GM12878 (cell line): ENCODE measurements around the gene CWC27. TPM values are rescaled to one million over a fixed set of nuclear protein-coding genes. Genes with fewer than 3 reads are reported as not detected.

Experiments
- ATAC-seq: fragments of 200-7000 bp; cut with Tn5 transposase; 3 replicates; pipeline ENCODE4 v1.9.1; 2020; ENCODE audit warnings: mild to moderate bottlenecking, moderate library complexity
- BruUV-seq: library from RNA; stranded (reverse); fragments of 400-500 nt; replicated peaks from 2 replicates; lab custom pipeline; 2021; lab: Mats Ljungman, UMichigan
- CTCF ChIA-PET: fragments of 300-600 bp; sonication (Branson Sonifier 250); formaldehyde crosslinking; extraction: SDS; loops from one replicate; lab custom pipeline; 2021; ENCODE audit warnings: inconsistent platforms; lab: Yijun Ruan, JAX
- POLR2A ChIA-PET: fragments of 350-600 bp; formaldehyde crosslinking; extraction: SDS; loops from one replicate; lab custom pipeline; 2021; ENCODE audit warnings: inconsistent platforms; lab: Charles Lee
- RAD21 ChIA-PET: fragments of 300-600 bp; sonication (Branson Sonifier 250); formaldehyde crosslinking; loops from one replicate; lab custom pipeline; 2023; ENCODE audit warnings: antibody characterized with exemption; ENCODE audit not compliant: unreplicated experiment; lab: Charles Lee
- SMC1A ChIA-PET: fragments of 300-600 bp; sonication (Branson Sonifier 250); formaldehyde crosslinking; loops from one replicate; lab custom pipeline; 2023; ENCODE audit not compliant: unreplicated experiment, uncharacterized antibody; lab: Charles Lee
- DNase-seq: peaks from one replicate; pipeline ENCODE4 v3.0.0-alpha.2; 2011; ENCODE audit warnings: low read depth, low spot score
- FAIRE-seq: peaks from 3 replicates; lab custom pipeline; 2011; peaks lifted over from hg19 to GRCh38; lab: Jason Lieb, UNC
- H2AFZ ChIP-seq: 2 replicates; pipeline ENCODE4 v1.6.0; 2011; ENCODE audit warnings: low read depth, low read length, control low read depth; ENCODE audit not compliant: control insufficient read depth
- H3K27ac ChIP-seq: 2 replicates; pipeline ENCODE4 v1.5.1; 2011; ENCODE audit warnings: control low read depth; ENCODE audit not compliant: control insufficient read depth, insufficient read depth
- H3K27me3 ChIP-seq, 2 experiments: replicated peaks in 1 of 2; 2 replicates each; pipeline versions ENCODE4 v1.6.0 to v1.6.1; 2011; ENCODE audit warnings: low read length in 1 of 2; ENCODE audit not compliant: control insufficient read depth in 2 of 2, insufficient read depth in 2 of 2
- H3K36me3 ChIP-seq, 2 experiments: 2 replicates each; pipeline ENCODE4 v1.5.1; 2011; ENCODE audit warnings: low read length in 1 of 2; ENCODE audit not compliant: control insufficient read depth in 2 of 2, insufficient read depth in 2 of 2
- H3K4me1 ChIP-seq: 2 replicates; pipeline ENCODE4 v1.6.1; 2011; ENCODE audit warnings: mild to moderate bottlenecking, low read length, moderate library complexity, mixed read lengths; ENCODE audit not compliant: control insufficient read depth, insufficient read depth
- H3K4me2 ChIP-seq: 2 replicates; pipeline ENCODE4 v1.6.0; 2011; ENCODE audit warnings: control low read depth; ENCODE audit not compliant: control insufficient read depth, insufficient read depth
- H3K4me3 ChIP-seq: fragments of 200-600 bp; sonication (generic); 2 replicates; pipeline ENCODE4 v1.5.1; 2016
- H3K79me2 ChIP-seq: 2 replicates; pipeline ENCODE4 v1.6.0; 2011; ENCODE audit warnings: low read length; ENCODE audit not compliant: control insufficient read depth, insufficient read depth
- H3K9ac ChIP-seq: 2 replicates; pipeline ENCODE4 v1.8.0; 2011; ENCODE audit warnings: low read length, control low read depth, mixed read lengths; ENCODE audit not compliant: control insufficient read depth, insufficient read depth
- H3K9me3 ChIP-seq: replicated peaks from 3 replicates; pipeline ENCODE4 v1.5.1; 2011; ENCODE audit warnings: mild to moderate bottlenecking, low read length; ENCODE audit not compliant: control insufficient read depth, insufficient read depth
- H4K20me1 ChIP-seq: 2 replicates; pipeline ENCODE4 v1.6.0; 2011; ENCODE audit not compliant: control insufficient read depth, insufficient read depth
- BHLHE40 ChIP-seq, 2 experiments: fragments of 450-650 bp in 1 of 2; IDR thresholded peaks; 2 replicates each; pipeline ENCODE4 v1.6.1; 2011 to 2017; ENCODE audit warnings: low read depth in 2 of 2, borderline replicate concordance in 1 of 2, improper control_type of control experiment in 1 of 2, low read length in 1 of 2, mild to moderate bottlenecking in 1 of 2
- CHD4 ChIP-seq: fragments of 200-600 bp; sonication (generic); IDR thresholded peaks from 2 replicates; pipeline ENCODE4 v1.6.1; 2016; ENCODE audit warnings: mild to moderate bottlenecking
- EP300 ChIP-seq, 2 experiments: fragments of 150-350 bp in 1 of 2; IDR thresholded peaks; 2 replicates each; pipeline ENCODE4 v1.6.1; 2011 to 2012; ENCODE audit warnings: low read depth in 2 of 2, low read length in 2 of 2, borderline replicate concordance in 1 of 2, improper control_type of control experiment in 1 of 2, inconsistent platforms in 1 of 2; ENCODE audit not compliant: control insufficient read depth in 1 of 2
- ESRRA ChIP-seq: IDR thresholded peaks from 2 replicates; pipeline ENCODE4 v1.6.1; 2012; ENCODE audit warnings: mild to moderate bottlenecking, low read length, improper control_type of control experiment
- ETV6 ChIP-seq, 2 experiments: fragments of 450-650 bp in 1 of 2; IDR thresholded peaks in 1 of 2; conservative IDR thresholded peaks in 1 of 2; 2 replicates each; pipeline ENCODE4 v1.6.1; 2014; ENCODE audit warnings: antibody characterized with exemption in 1 of 2, borderline replicate concordance in 1 of 2, low read depth in 1 of 2, mild to moderate bottlenecking in 1 of 2, moderate library complexity in 1 of 2
- FOXK2 ChIP-seq: fragments of 450-650 bp; IDR thresholded peaks from 2 replicates; pipeline ENCODE4 v1.6.1; 2017; ENCODE audit warnings: mild to moderate bottlenecking, moderate library complexity
- HDAC2 ChIP-seq: fragments of 200-600 bp; sonication (generic); IDR thresholded peaks from 2 replicates; pipeline ENCODE4 v1.6.1; 2017
- IKZF1 ChIP-seq: fragments of 450-650 bp; conservative IDR thresholded peaks from 2 replicates; pipeline ENCODE4 v1.6.1; 2017; ENCODE audit warnings: antibody characterized with exemption, mild to moderate bottlenecking
- KDM1A ChIP-seq: fragments of 200-600 bp; sonication (generic); IDR thresholded peaks from 2 replicates; pipeline ENCODE4 v1.6.1; 2016; ENCODE audit warnings: borderline replicate concordance
- MTA3 ChIP-seq: IDR thresholded peaks from 2 replicates; pipeline ENCODE4 v1.6.1; 2012; ENCODE audit warnings: low read length, inconsistent platforms, borderline replicate concordance
- RAD21 ChIP-seq: IDR thresholded peaks from 2 replicates; pipeline ENCODE4 v1.6.1; 2011; ENCODE audit warnings: mild to moderate bottlenecking, low read depth, low read length, moderate library complexity; ENCODE audit not compliant: insufficient read depth
- RUNX3 ChIP-seq: IDR thresholded peaks from 2 replicates; pipeline ENCODE4 v1.6.1; 2012; ENCODE audit warnings: low read length, inconsistent platforms
- SMAD1 ChIP-seq: fragments of 450-650 bp; IDR thresholded peaks from 2 replicates; pipeline ENCODE4 v1.6.1; 2018; ENCODE audit warnings: mild to moderate bottlenecking, low read depth; ENCODE audit not compliant: partially characterized antibody
- SPI1 ChIP-seq: IDR thresholded peaks from 2 replicates; pipeline ENCODE4 v1.6.1; 2011; ENCODE audit warnings: low read depth, mild to moderate bottlenecking, low read length, moderate library complexity, borderline replicate concordance; ENCODE audit not compliant: insufficient read depth
- STAT3 ChIP-seq: IDR thresholded peaks from 2 replicates; pipeline ENCODE4 v1.6.1; 2011; ENCODE audit warnings: low read depth, low read length, improper control_type of control experiment
- ZBTB4 ChIP-seq: fragments of 450-650 bp; formaldehyde crosslinking; IDR thresholded peaks from 2 replicates; pipeline ENCODE4 v1.4.0; 2022; ENCODE audit warnings: mild to moderate bottlenecking, moderate library complexity
- ZNF24 ChIP-seq: fragments of 450-650 bp; IDR thresholded peaks from 2 replicates; pipeline ENCODE4 v1.6.1; 2017; ENCODE audit warnings: antibody characterized with exemption, mild to moderate bottlenecking
- WGBS: methylation state at CpG from one replicate; pipeline ENCODE4 v1.1.6; 2016; ENCODE audit warnings: low lambda C conversion rate; ENCODE audit not compliant: insufficient replicate concordance, insufficient coverage; ENCODE audit errors: missing lambda C conversion rate; 5-methylcytosine and 5-hydroxymethylcytosine counted together
- in situ Hi-C: fragments of 300-500 bp; cut with MboI; formaldehyde crosslinking; loops from 9 replicates; pipeline ENCODE4 v1.14.3; 2018; ENCODE audit warnings: mixed read lengths
- intact Hi-C: fragments of 100-400 bp; cut with micrococcal nuclease; formaldehyde crosslinking; loops from one replicate; pipeline ENCODE4 v1.14.2; 2022; ENCODE audit not compliant: unreplicated experiment
- polyA plus RNA-seq, 11 experiments: library from polyadenylated mRNA; depleted of rRNA in 4 of 11; unstranded in 6 of 11; stranded (reverse) in 5 of 11; fragments of >200 nt; fragmentation: Nextera tagmentation in 4 of 11; fragmentation: Illumina TruSeq in 1 of 11; extraction: Ambion mirVana in 4 of 11; extraction: Trizol in 1 of 11; gene quantifications; 1 replicate in 1 of 11; 2 replicates in 10 of 11; pipeline versions ENCODE4 v1.2.1 to v1.2.3, GENCODE V29; 2011 to 2016; ENCODE audit warnings: inconsistent platforms in 2 of 11, missing spikeins in 2 of 11, low read depth in 1 of 11
- total RNA-seq, 4 experiments: library from RNA; depleted of rRNA in 3 of 4; stranded (reverse); fragments of >200 nt in 3 of 4; fragmentation: Illumina TruSeq in 1 of 4; extraction: Trizol in 1 of 4; gene quantifications; 2 replicates each; pipeline versions ENCODE4 v1.2.1 to v1.2.3, GENCODE V29; 2013 to 2021
- TF ChIP-seq, protein P1 (sequence below): IDR thresholded peaks from 2 replicates; pipeline ENCODE4 v1.6.1; 2012; ENCODE audit warnings: low read depth, low read length, improper control_type of control experiment
- TF ChIP-seq, protein P2 (sequence below): fragments of 450-650 bp; IDR thresholded peaks from 2 replicates; pipeline ENCODE4 v1.6.1; 2016; ENCODE audit warnings: mild to moderate bottlenecking

CWC27 gene
- total and polyA plus RNA-seq, 10 of the 15 experiments (the other 5 are each of a cell fraction or from before 2014, with no cell fraction given), result 21.7 to 61.9 (median 47.0) TPM

GRCh38 chr5:64853777-64854176 lies 85.0 kb downstream of the CWC27 start:
- POLR2A ChIA-PET, result no interaction called here
- Histone ChIP-seq H3K9ac (no peak overlapping the region), H3K27ac (no peak overlapping the region), H3K27me3 (no peaks in the 10 kb centered on the region), H4K20me1 (no peaks in the 10 kb centered on the region), H3K79me2 (no peaks in the 10 kb centered on the region), H3K9me3 (no peaks in the 10 kb centered on the region), H2AFZ (no peak overlapping the region), H3K4me1 (no peaks in the 10 kb centered on the region), H3K36me3 (no peaks in the 10 kb centered on the region), H3K4me3 (no peak overlapping the region), H3K4me2 (no peak overlapping the region)
- in situ Hi-C loops (no loop called here), intact Hi-C loops (no loop called here)
- DNase-seq (no peak), ATAC-seq (no peak), FAIRE-seq (no peak)
- SMC1A ChIA-PET, result no interaction called here
- no TSS peak for BruUV-seq
- CTCF ChIA-PET, result interaction anchor here (0.8 kb wide), 1 partner anchor 218 kb away, joined by 3 read pairs; no protein-coding TSS in a partner anchor
- TF ChIP-seq, protein P1, sequence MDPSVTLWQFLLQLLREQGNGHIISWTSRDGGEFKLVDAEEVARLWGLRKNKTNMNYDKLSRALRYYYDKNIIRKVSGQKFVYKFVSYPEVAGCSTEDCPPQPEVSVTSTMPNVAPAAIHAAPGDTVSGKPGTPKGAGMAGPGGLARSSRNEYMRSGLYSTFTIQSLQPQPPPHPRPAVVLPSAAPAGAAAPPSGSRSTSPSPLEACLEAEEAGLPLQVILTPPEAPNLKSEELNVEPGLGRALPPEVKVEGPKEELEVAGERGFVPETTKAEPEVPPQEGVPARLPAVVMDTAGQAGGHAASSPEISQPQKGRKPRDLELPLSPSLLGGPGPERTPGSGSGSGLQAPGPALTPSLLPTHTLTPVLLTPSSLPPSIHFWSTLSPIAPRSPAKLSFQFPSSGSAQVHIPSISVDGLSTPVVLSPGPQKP, result no peak
- no peak for TF ChIP-seq SPI1
- no peak for TF ChIP-seq RUNX3
- no peak for TF ChIP-seq STAT3
- no peak for TF ChIP-seq FOXK2
- no peak for TF ChIP-seq IKZF1
- TF ChIP-seq HDAC2, result no peak
- no peak for TF ChIP-seq ESRRA
- no peak for TF ChIP-seq ZBTB4 (CRISPR knock-in tag)
- TF ChIP-seq, protein P2, sequence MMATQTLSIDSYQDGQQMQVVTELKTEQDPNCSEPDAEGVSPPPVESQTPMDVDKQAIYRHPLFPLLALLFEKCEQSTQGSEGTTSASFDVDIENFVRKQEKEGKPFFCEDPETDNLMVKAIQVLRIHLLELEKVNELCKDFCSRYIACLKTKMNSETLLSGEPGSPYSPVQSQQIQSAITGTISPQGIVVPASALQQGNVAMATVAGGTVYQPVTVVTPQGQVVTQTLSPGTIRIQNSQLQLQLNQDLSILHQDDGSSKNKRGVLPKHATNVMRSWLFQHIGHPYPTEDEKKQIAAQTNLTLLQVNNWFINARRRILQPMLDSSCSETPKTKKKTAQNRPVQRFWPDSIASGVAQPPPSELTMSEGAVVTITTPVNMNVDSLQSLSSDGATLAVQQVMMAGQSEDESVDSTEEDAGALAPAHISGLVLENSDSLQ, result no peak
- TF ChIP-seq EP300 (IDR thresholded peaks at IDR 0.05; ENCODE audit: borderline replicate concordance in 1 of 2, control insufficient read depth in 1 of 2, low read depth in 2 of 2, low read length in 2 of 2), result no peak
- no peak for TF ChIP-seq ETV6 (conservative IDR thresholded peaks at IDR 0.05 in 1 of 2, IDR thresholded peaks at IDR 0.05 in 1 of 2; ENCODE audit: borderline replicate concordance in 1 of 2, low read depth in 1 of 2)
- TF ChIP-seq KDM1A, result no peak
- TF ChIP-seq ZNF24, result no peak
- no peak for TF ChIP-seq MTA3
- no peak for TF ChIP-seq SMAD1
- no peak for TF ChIP-seq CHD4
- TF ChIP-seq RAD21, result no peak
- TF ChIP-seq BHLHE40 (IDR thresholded peaks at IDR 0.05; ENCODE audit: borderline replicate concordance in 1 of 2, low read depth in 2 of 2, low read length in 1 of 2), result no peak
- WGBS, result 99% methylated on average over 5 of the region's 5 CpGs
- RAD21 ChIA-PET, result no interaction called here
